Body of pancreas (tissue), 4 donors: ENCODE data around the gene BTAF1. TPM values are rescaled to one million over a fixed set of nuclear protein-coding genes. Genes with fewer than 3 reads are reported as not detected.

Experiments used
- ATAC-seq: fragments of 150-250 bp; one replicate; pipeline ENCODE4 v1.9.1; 2016
- DNase-seq, 4 donors: peaks; one replicate each; pipeline ENCODE4 v3.0.0-alpha.2; 2019
- H3K27ac ChIP-seq, 4 donors: fragments of 200-600 bp; sonication (generic); 1 replicate in 3 of 4; 2 replicates in 1 of 4; pipeline versions ENCODE4 v1.5.1 to v1.6.1; 2016 to 2019; ENCODE audit warnings: mild to moderate bottlenecking in 1 of 4, mixed read lengths in 1 of 4, moderate library complexity in 1 of 4
- H3K27me3 ChIP-seq, 2 donors: fragments of 200-600 bp; sonication (generic); one replicate each; pipeline ENCODE4 v1.6.0; 2016; ENCODE audit warnings: mild to moderate bottlenecking in 1 of 2
- H3K36me3 ChIP-seq, 2 donors: fragments of 200-600 bp; sonication (generic); replicated peaks in 1 of 2; 2 replicates each; pipeline ENCODE4 v1.5.1; 2016; ENCODE audit warnings: low read depth in 2 of 2; ENCODE audit not compliant: insufficient read depth in 1 of 2
- H3K4me1 ChIP-seq: fragments of 200-600 bp; sonication (generic); one replicate; pipeline ENCODE4 v1.6.0; 2016
- H3K4me3 ChIP-seq, 2 donors: fragments of 200-600 bp; sonication (generic); 1 replicate in 1 of 2; 2 replicates in 1 of 2; pipeline ENCODE4 v1.5.1; 2016 to 2019
- H3K9me3 ChIP-seq, 3 donors: fragments of 200-600 bp; sonication (generic); 1 replicate in 2 of 3; 2 replicates in 1 of 3; pipeline ENCODE4 v1.5.1; 2016
- CTCF ChIP-seq, 7 experiments: fragments of 450-650 bp in 4 of 7; fragments of 200-600 bp in 3 of 7; sonication (generic) in 3 of 7; IDR thresholded peaks; one replicate each; pipeline ENCODE4 v1.5.1; 2016 to 2019; ENCODE audit warnings: antibody characterized with exemption in 7 of 7
- POLR2A ChIP-seq, 3 donors: fragments of 450-650 bp; IDR thresholded peaks; one replicate each; pipeline ENCODE4 v1.6.1; 2016; ENCODE audit warnings: antibody characterized with exemption in 3 of 3, mild to moderate bottlenecking in 2 of 3
- WGBS, 2 donors: methylation state at CpG; one replicate each; pipeline ENCODE4 v1.1.5; 2017; 5-methylcytosine and 5-hydroxymethylcytosine counted together
- intact Hi-C: fragments of 100-400 bp; cut with DNase I; formaldehyde crosslinking; loops from one replicate; pipeline ENCODE4 v1.15.1; 2023
- total RNA-seq, 2 donors: library from RNA; depleted of rRNA; stranded (reverse); fragments of >200 nt; gene quantifications; one replicate each; pipeline ENCODE4 v1.1.0, GENCODE V29; 2016

Gene BTAF1
- total RNA-seq, 2 donors from 2014 or later: 30.0 to 39.7 TPM

DNA sequence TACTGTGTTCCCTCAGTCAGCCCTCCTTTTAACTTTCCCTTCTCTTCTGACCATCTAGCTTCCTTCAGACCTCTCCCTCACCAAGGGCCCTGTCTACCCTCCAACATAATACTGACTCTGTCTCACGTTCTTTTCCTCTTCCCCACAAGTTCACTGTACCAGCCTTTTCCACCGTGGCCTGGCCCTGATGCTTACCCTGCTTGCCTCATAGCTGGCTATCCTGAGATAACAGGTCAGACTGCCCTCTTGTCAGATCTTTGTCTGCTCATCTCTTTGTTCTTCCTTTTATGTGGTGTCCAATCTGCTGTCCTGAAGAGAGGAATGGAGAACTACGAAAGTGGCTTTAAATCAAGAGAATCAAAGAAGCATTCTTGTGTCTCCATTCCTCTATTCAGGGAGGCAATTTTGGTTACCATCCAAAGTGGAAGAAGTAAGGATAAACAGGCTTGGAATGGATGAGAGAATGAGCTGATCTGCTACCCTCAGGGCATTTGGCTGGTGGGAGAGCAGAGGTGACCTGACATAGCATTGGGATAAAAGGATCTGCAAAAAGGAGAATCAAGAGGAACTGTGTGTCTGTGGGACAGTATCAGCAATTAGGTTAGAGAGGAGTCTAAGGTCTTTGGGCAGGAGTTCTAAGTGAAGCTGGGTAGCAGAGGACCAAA is 8.1 kb downstream of the BTAF1 start:
- WGBS, 2 donors: 65 to 74% methylated on average over 3 of the region's 3 CpGs
- H3K36me3 ChIP-seq: peaks cover 0 to 4% of the 10 kb centered on the region in 2 donors
- no peak for DNase-seq
- no peak overlapping the region for H3K27ac ChIP-seq
- no peak for ATAC-seq
- no peak for TF ChIP-seq CTCF (IDR thresholded peaks at IDR 0.05)
- no peak for TF ChIP-seq POLR2A (IDR thresholded peaks at IDR 0.05)
- H3K9me3 ChIP-seq: no peaks in the 10 kb centered on the region
- no peaks in the 10 kb centered on the region for H3K27me3 ChIP-seq
- intact Hi-C loops: no loop called here
- no peak overlapping the region for H3K4me3 ChIP-seq
- peaks cover 26% of the 10 kb centered on the region for H3K4me1 ChIP-seq

- H3K4me3 ChIP-seq: no peak overlapping the region
- intact Hi-C loops: no loop called here
- no peak overlapping the region for H3K27ac ChIP-seq
- ATAC-seq (no peak), DNase-seq (no peak)
- WGBS, 2 donors: 56 to 93% methylated on average over 1 of the region's 1 CpG
- no peaks in the 10 kb centered on the region for H3K27me3 ChIP-seq
- peaks cover 22% of the 10 kb centered on the region for H3K4me1 ChIP-seq
- peaks cover 0 to 8% of the 10 kb centered on the region in 2 donors for H3K36me3 ChIP-seq
- no peaks in the 10 kb centered on the region for H3K9me3 ChIP-seq
- TF ChIP-seq POLR2A (IDR thresholded peaks at IDR 0.05) (no peak), CTCF (IDR thresholded peaks at IDR 0.05) (no peak)
Observed at GRCh38 chr10:91932737-91933136, 9.2 kb downstream of the BTAF1 start.

GRCh38 chr10:91935886-91936285 is 12.3 kb downstream of the BTAF1 start:
- intact Hi-C loops: no loop called here
- H3K36me3 ChIP-seq: peaks cover 0 to 8% of the 10 kb centered on the region in 2 donors
- WGBS, 2 donors: 76 to 92% methylated on average over 2 of the region's 2 CpGs
- DNase-seq (no peak), ATAC-seq (no peak)
- no peak overlapping the region for H3K27ac ChIP-seq
- no peaks in the 10 kb centered on the region for H3K9me3 ChIP-seq
- no peak overlapping the region for H3K4me3 ChIP-seq
- peaks cover 4% of the 10 kb centered on the region for H3K4me1 ChIP-seq
- H3K27me3 ChIP-seq: no peaks in the 10 kb centered on the region
- TF ChIP-seq CTCF (IDR thresholded peaks at IDR 0.05) (no peak), POLR2A (IDR thresholded peaks at IDR 0.05) (no peak)

DNA sequence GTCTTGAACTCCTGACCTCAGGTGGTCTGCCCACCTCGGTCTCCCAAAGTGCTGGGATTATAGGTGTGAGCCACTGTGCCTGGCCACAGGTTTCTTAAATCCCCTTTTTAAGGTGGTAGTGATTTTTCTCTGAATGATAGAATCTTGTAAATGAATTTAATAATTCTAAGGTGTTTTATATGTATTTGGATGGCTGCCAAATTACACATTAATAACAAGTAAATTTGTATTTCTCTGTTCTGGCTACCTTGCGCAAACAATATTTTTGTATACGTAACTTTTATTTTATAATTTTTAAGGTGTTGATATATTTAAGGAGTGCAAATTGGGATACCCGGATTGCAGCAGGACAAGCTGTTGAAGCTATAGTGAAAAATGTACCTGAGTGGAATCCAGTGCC is 16.1 kb downstream of the BTAF1 start:
- H3K4me3 ChIP-seq: no peak overlapping the region
- H3K27ac ChIP-seq: no peak overlapping the region
- no peaks in the 10 kb centered on the region for H3K9me3 ChIP-seq
- TF ChIP-seq POLR2A (IDR thresholded peaks at IDR 0.05) (no peak), CTCF (IDR thresholded peaks at IDR 0.05) (no peak)
- ATAC-seq: no peak
- H3K36me3 ChIP-seq: peaks cover 0 to 12% of the 10 kb centered on the region in 2 donors
- no peaks in the 10 kb centered on the region for H3K27me3 ChIP-seq
- no peak for DNase-seq
- 80 to 86% methylated on average over 4 of the region's 4 CpGs for WGBS, 2 donors
- intact Hi-C loops: no loop called here
- H3K4me1 ChIP-seq: no peaks in the 10 kb centered on the region

DNA sequence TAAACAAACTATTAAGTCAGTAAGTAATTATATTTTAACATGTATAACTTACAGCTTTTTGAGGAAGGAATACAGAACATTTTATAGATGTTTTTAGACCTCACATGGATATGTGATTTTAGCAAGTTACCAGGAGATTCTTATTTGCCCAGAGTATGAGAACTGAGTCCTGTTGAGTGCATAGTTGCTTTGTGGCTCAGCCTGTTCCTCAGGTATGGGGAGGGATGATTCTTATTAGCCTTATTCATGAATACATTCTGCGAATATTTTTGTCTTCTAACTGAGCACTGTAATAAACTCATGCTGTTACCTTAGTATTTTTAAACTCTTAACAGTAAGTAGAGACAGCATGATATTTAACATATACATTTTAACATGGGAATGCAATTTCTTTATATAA is 17.9 kb downstream of the BTAF1 start:
- intact Hi-C loops: no loop called here
- no peak for ATAC-seq
- H3K9me3 ChIP-seq: no peaks in the 10 kb centered on the region
- H3K27ac ChIP-seq: no peak overlapping the region
- no peak overlapping the region for H3K4me3 ChIP-seq
- 86 to 95% methylated on average over 1 of the region's 1 CpG for WGBS, 2 donors
- no peak for DNase-seq
- peaks cover 0 to 12% of the 10 kb centered on the region in 2 donors for H3K36me3 ChIP-seq
- no peak for TF ChIP-seq POLR2A (IDR thresholded peaks at IDR 0.05)
- no peak for TF ChIP-seq CTCF (IDR thresholded peaks at IDR 0.05)
- no peaks in the 10 kb centered on the region for H3K4me1 ChIP-seq
- no peaks in the 10 kb centered on the region for H3K27me3 ChIP-seq
